ENCODE results near the gene ECSIT. TPM values are rescaled to one million over a fixed set of nuclear protein-coding genes. Genes with fewer than 3 reads are reported as not detected.
A peak's percentile ranks its signal among the peaks of the same experiment; 100 is the strongest.

The ECSIT gene
- total and polyA plus RNA-seq, 2 donors (not counting 1 experiment from before 2014, with no cell fraction given), result 45.6 to 63.1 TPM

DNA sequence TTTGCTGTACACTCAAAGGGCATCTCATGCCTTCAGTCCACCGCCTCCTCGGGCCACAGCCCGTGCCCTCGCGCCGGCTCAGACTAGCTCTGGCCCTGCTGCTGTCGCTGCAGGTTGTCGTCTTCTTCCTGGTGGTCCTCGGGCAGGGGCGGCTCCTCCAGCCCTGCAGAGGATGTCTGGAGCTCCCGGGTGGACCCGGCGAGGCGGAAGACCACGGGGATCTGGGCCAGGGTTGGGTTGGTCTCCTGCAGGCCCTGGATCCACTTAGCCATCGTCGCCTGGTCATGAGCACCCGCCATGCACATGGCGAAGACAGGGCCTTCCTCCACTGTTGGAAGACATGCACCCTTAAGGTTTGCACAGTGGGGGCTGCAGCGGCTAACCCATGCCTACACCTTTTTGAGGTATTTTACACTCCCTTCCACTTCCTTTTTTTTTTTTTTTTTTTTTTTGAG, 22.8 kb downstream of the ECSIT start:
- H3K4me2 ChIP-seq (replicated peaks; ENCODE audit: low read depth, low read length, poor library complexity, severe bottlenecking), result peak overlapping the region; percentile 98
- no peaks in the 10 kb centered on the region for H3K9me3 ChIP-seq (ENCODE audit: control extremely low read depth in 1 of 3, control insufficient read depth in 2 of 3, insufficient read depth in 1 of 3, low read length in 2 of 3)
- ChIA-PET CTCF (interaction anchor here (0.7 to 1.2 kb wide), 2 partner anchors 23 to 76 kb away, joined by 3 to 4 read pairs; partner anchors contain the start of gene ECSIT), POLR2A (interaction anchor here (0.7 to 0.9 kb wide), 2 partner anchors 30 to 82 kb away, joined by 3 read pairs; no protein-coding TSS in a partner anchor)
- peak overlapping the region; percentile 62 to 98 (median 78) for H3K4me3 ChIP-seq (ENCODE audit: control extremely low read depth in 1 of 5, extremely low read depth in 1 of 5, insufficient read depth in 1 of 5, low read depth in 2 of 5, low read length in 4 of 5)
- H3K27me3 ChIP-seq (replicated peaks in 1 of 4; ENCODE audit: control extremely low read depth in 1 of 4, control insufficient read depth in 3 of 4, insufficient read depth in 4 of 4, low read length in 3 of 4), result no peaks in the 10 kb centered on the region
- TF ChIP-seq, protein P1, sequence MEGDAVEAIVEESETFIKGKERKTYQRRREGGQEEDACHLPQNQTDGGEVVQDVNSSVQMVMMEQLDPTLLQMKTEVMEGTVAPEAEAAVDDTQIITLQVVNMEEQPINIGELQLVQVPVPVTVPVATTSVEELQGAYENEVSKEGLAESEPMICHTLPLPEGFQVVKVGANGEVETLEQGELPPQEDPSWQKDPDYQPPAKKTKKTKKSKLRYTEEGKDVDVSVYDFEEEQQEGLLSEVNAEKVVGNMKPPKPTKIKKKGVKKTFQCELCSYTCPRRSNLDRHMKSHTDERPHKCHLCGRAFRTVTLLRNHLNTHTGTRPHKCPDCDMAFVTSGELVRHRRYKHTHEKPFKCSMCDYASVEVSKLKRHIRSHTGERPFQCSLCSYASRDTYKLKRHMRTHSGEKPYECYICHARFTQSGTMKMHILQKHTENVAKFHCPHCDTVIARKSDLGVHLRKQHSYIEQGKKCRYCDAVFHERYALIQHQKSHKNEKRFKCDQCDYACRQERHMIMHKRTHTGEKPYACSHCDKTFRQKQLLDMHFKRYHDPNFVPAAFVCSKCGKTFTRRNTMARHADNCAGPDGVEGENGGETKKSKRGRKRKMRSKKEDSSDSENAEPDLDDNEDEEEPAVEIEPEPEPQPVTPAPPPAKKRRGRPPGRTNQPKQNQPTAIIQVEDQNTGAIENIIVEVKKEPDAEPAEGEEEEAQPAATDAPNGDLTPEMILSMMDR (IDR thresholded peaks at IDR 0.05), result no peak
- no peak for TF ChIP-seq EZH2 (IDR thresholded peaks at IDR 0.05; ENCODE audit: borderline replicate concordance, insufficient read depth, low read depth, low read length, poor library complexity, severe bottlenecking)
- intact Hi-C loops (cut with micrococcal nuclease), result no loop called here
- Mint-ChIP-seq H3K27me3 (no peaks in the 10 kb centered on the region), H3K4me1 (peaks cover 13% of the 10 kb centered on the region), H3K4me3 (peak overlapping the region; percentile 87), H3K9me3 (ENCODE audit: insufficient read depth) (no peaks in the 10 kb centered on the region), H3K27ac (peak overlapping the region; percentile 93)
- DNase-seq (no peak), ATAC-seq (ENCODE audit: low read depth) (peak; percentile 7)
- peaks cover 3% of the 10 kb centered on the region for H3K79me2 ChIP-seq (ENCODE audit: control insufficient read depth, insufficient read depth, low read length)
- H3K9ac ChIP-seq (ENCODE audit: low read length), result peak overlapping the region; percentile 99
- 11% methylated on average over 16 of the region's 20 CpGs for WGBS (ENCODE audit: insufficient coverage)
- peaks cover 9 to 13% of the 10 kb centered on the region in 2 donors for H3K4me1 ChIP-seq (ENCODE audit: control insufficient read depth in 2 of 2, insufficient read depth in 2 of 2, low read length in 2 of 2)
- peaks cover 0 to under 1% of the 10 kb centered on the region in 2 experiments for H3K36me3 ChIP-seq (replicated peaks in 1 of 2; ENCODE audit: control extremely low read depth in 1 of 2, control insufficient read depth in 1 of 2, extremely low read depth in 1 of 2, insufficient read depth in 2 of 2, low read length in 1 of 2)
- H3K27ac ChIP-seq (ENCODE audit: low read length in 2 of 2), result peak overlapping the region; percentile 53 to 98
- H2AFZ ChIP-seq (ENCODE audit: insufficient read depth, low read depth, low read length, poor library complexity, severe bottlenecking), result peak overlapping the region; percentile 96
- no peaks in the 10 kb centered on the region for H4K20me1 ChIP-seq (ENCODE audit: control insufficient read depth, insufficient read depth, low read length, poor library complexity, severe bottlenecking)

DNA sequence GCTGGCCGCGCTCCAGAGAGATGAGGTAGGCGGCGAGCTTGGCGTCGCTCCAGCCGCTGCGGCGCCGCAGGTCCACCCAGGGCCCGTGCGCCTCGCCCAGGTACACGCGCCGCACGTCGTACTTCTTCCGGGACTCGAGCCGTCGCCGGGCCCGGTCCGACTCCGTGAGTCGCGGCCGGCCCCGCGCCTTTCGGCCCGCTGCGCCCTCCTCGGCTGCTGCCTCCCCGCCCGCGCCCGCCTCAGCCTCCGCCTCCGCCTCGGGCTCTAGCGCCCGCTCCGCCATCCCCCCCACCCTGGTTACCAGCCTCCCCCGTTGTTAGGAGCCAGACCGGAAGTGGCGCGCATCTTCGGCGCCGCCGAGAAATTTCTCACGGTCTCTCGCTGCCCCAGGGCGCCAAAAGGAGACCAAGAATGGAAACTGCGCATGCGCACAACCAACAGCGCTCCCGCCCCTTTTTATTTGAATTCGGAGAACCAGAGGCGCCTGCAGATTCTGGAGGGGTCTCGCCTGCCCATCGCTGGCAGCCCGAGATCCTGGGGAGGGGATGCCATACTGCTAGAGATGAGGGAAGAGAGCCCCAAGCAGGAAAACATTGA, 23.3 kb downstream of the ECSIT start, which contains the start of gene ZNF653:
Gene ZNF653, minus strand, starts transcription at position 336 of the 597 bp plus-strand sequence. Its CDS starts 53 bp downstream, at position 283.
- Histone ChIP-seq H3K9me3 (ENCODE audit: control extremely low read depth in 1 of 3, control insufficient read depth in 2 of 3, insufficient read depth in 1 of 3, low read length in 2 of 3) (no peaks in the 10 kb centered on the region), H3K4me3 (ENCODE audit: control extremely low read depth in 1 of 5, extremely low read depth in 1 of 5, insufficient read depth in 1 of 5, low read depth in 2 of 5, low read length in 4 of 5) (peak within 1 kb of the TSS; percentile 62 to 98 (median 78)), H3K9ac (ENCODE audit: low read length) (peak within 1 kb of the TSS; percentile 99), H3K27ac (ENCODE audit: low read length in 2 of 2) (peak within 1 kb of the TSS; percentile 65 to 98), H3K36me3 (replicated peaks in 1 of 2; ENCODE audit: control extremely low read depth in 1 of 2, control insufficient read depth in 1 of 2, extremely low read depth in 1 of 2, insufficient read depth in 2 of 2, low read length in 1 of 2) (no peaks in the 10 kb centered on the region), H3K4me2 (replicated peaks; ENCODE audit: low read depth, low read length, poor library complexity, severe bottlenecking) (peak within 1 kb of the TSS; percentile 98), H4K20me1 (ENCODE audit: control insufficient read depth, insufficient read depth, low read length, poor library complexity, severe bottlenecking) (no peaks in the 10 kb centered on the region), H2AFZ (ENCODE audit: insufficient read depth, low read depth, low read length, poor library complexity, severe bottlenecking) (peak within 1 kb of the TSS; percentile 96), H3K4me1 (ENCODE audit: control insufficient read depth in 2 of 2, insufficient read depth in 2 of 2, low read length in 2 of 2) (peaks cover 9 to 13% of the 10 kb centered on the region in 2 donors), H3K79me2 (ENCODE audit: control insufficient read depth, insufficient read depth, low read length) (peaks cover 3% of the 10 kb centered on the region), H3K27me3 (replicated peaks in 1 of 4; ENCODE audit: control extremely low read depth in 1 of 4, control insufficient read depth in 3 of 4, insufficient read depth in 4 of 4, low read length in 3 of 4) (no peaks in the 10 kb centered on the region)
- DNase-seq (peak; percentile 98), ATAC-seq (ENCODE audit: low read depth) (peak; percentile 52)
- WGBS (ENCODE audit: insufficient coverage), result under 1% methylated on average over 65 of the region's 65 CpGs
- intact Hi-C loops (cut with micrococcal nuclease), result loop anchor here (1.0 to 2.0 kb wide), 7 partner anchors 23 to 1191 kb away; partner anchors contain the start of genes CCDC159, ECSIT, ELOF1 and FBXW9
- H3K4me3 Mint-ChIP-seq, result peak within 1 kb of the TSS; percentile 87
- no peaks in the 10 kb centered on the region for H3K27me3 Mint-ChIP-seq
- TF ChIP-seq, protein P1 (IDR thresholded peaks at IDR 0.05), result no peak
- TF ChIP-seq EZH2 (IDR thresholded peaks at IDR 0.05; ENCODE audit: borderline replicate concordance, insufficient read depth, low read depth, low read length, poor library complexity, severe bottlenecking), result no peak
- ChIA-PET CTCF (interaction anchor here (1.2 kb wide), 1 partner anchor 23 kb away, joined by 4 read pairs; the partner anchor contains the start of gene ECSIT), POLR2A (interaction anchor here (0.7 to 0.9 kb wide), 2 partner anchors 31 to 83 kb away, joined by 3 read pairs; no protein-coding TSS in a partner anchor)
- H3K4me1 Mint-ChIP-seq, result peaks cover 13% of the 10 kb centered on the region
- peak within 1 kb of the TSS; percentile 93 for H3K27ac Mint-ChIP-seq
- H3K9me3 Mint-ChIP-seq (ENCODE audit: insufficient read depth), result no peaks in the 10 kb centered on the region

Measured in B cell (primary cell).